ENCODE measurements around the gene MKLN1. TPM values are rescaled to one million over a fixed set of nuclear protein-coding genes. Genes with fewer than 3 reads are reported as not detected.

The MKLN1 gene
- total RNA-seq, 3 donors from 2014 or later: 78.1 to 113 (median 80.3) TPM

DNA sequence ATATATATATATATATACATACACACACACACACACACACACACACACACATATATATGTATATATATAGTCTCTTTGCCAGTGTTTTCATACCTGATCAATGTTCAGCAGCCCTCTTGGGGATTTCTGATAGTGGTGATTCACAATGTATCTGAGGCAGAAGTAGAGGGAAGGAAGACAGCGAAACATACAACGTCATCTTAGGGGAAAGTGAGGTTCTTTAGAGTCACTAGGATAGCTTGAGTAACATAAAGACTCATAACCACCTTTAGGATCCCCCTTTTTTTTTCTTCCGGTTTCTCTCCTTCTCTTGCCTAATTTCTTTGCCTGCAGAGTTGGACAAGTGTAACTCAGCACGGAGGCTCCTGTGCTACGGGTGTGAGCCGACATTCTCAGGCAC is 172.1 kb downstream of the MKLN1 start:
- H3K27ac ChIP-seq: no peak overlapping the region
- intact Hi-C loops (cut with DNase I; ENCODE audit: low total_unique reads): loop anchor here (10.0 kb wide), 1 partner anchor 155 kb away; no protein-coding TSS in a partner anchor
- no peaks in the 10 kb centered on the region for H3K36me3 ChIP-seq
- peaks cover 7% of the 10 kb centered on the region in 2 donors for H3K4me1 ChIP-seq
- no peak overlapping the region for H3K4me3 ChIP-seq
- TF ChIP-seq POLR2A (IDR thresholded peaks at IDR 0.05) (no peak), POLR2AphosphoS5 (IDR thresholded peaks at IDR 0.05) (no peak)
- TF ChIP-seq, protein P1, sequence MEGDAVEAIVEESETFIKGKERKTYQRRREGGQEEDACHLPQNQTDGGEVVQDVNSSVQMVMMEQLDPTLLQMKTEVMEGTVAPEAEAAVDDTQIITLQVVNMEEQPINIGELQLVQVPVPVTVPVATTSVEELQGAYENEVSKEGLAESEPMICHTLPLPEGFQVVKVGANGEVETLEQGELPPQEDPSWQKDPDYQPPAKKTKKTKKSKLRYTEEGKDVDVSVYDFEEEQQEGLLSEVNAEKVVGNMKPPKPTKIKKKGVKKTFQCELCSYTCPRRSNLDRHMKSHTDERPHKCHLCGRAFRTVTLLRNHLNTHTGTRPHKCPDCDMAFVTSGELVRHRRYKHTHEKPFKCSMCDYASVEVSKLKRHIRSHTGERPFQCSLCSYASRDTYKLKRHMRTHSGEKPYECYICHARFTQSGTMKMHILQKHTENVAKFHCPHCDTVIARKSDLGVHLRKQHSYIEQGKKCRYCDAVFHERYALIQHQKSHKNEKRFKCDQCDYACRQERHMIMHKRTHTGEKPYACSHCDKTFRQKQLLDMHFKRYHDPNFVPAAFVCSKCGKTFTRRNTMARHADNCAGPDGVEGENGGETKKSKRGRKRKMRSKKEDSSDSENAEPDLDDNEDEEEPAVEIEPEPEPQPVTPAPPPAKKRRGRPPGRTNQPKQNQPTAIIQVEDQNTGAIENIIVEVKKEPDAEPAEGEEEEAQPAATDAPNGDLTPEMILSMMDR (IDR thresholded peaks at IDR 0.05): no peak
- no peaks in the 10 kb centered on the region for H3K9me3 ChIP-seq
- H3K27me3 ChIP-seq: no peaks in the 10 kb centered on the region
- DNase-seq (ENCODE audit: low spot score in 2 of 2): no peak

DNA sequence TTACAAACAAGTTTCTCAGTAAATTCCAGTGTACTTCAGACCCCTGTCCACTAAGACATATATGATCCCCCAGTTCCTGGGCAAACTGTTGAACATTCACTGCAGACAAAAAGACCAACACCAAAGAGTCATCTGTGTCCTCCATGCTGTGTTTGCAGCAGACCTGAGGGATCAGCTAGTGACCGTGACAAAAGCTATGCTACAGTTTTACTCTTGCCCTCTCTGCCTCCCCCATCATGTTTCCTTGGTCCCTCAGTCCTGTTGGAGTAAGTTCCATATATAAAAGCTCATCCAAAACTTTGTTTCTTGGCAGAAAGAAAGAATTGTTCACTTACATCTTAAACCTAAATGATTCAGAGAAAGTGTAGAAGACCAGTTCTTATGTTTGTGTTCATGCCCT is 172.7 kb downstream of the MKLN1 start:
- H3K4me3 ChIP-seq: no peak overlapping the region
- H3K9me3 ChIP-seq: no peaks in the 10 kb centered on the region
- no peak overlapping the region for H3K27ac ChIP-seq
- DNase-seq (ENCODE audit: low spot score in 2 of 2): no peak
- intact Hi-C loops (cut with DNase I; ENCODE audit: low total_unique reads): loop anchor here (10.0 kb wide), 1 partner anchor 154 kb away; no protein-coding TSS in a partner anchor
- H3K4me1 ChIP-seq: peaks cover 7% of the 10 kb centered on the region in 2 donors
- no peak for TF ChIP-seq POLR2A (IDR thresholded peaks at IDR 0.05)
- no peaks in the 10 kb centered on the region for H3K27me3 ChIP-seq
- no peaks in the 10 kb centered on the region for H3K36me3 ChIP-seq

GRCh38 chr7:131501422-131501821 is 173.7 kb downstream of the MKLN1 start:
- DNase-seq (ENCODE audit: low spot score in 2 of 2): no peak
- Histone ChIP-seq H3K36me3 (no peaks in the 10 kb centered on the region), H3K27me3 (no peaks in the 10 kb centered on the region), H3K27ac (peak overlapping the region in 1 of 2 donors; percentile 72), H3K4me3 (no peak overlapping the region), H3K4me1 (peaks cover 7% of the 10 kb centered on the region in 2 donors), H3K9me3 (no peaks in the 10 kb centered on the region)
- intact Hi-C loops (cut with DNase I; ENCODE audit: low total_unique reads): loop anchor here (10.0 kb wide), 1 partner anchor 153 kb away; no protein-coding TSS in a partner anchor
- no peak for TF ChIP-seq POLR2A (IDR thresholded peaks at IDR 0.05)

- H3K4me1 ChIP-seq: peaks cover 7% of the 10 kb centered on the region in 2 donors
- H3K27me3 ChIP-seq: peaks cover 0 to 3% of the 10 kb centered on the region in 2 donors
- no peaks in the 10 kb centered on the region for H3K9me3 ChIP-seq
- intact Hi-C loops (cut with DNase I; ENCODE audit: low total_unique reads): loop anchor here (10.0 kb wide), 1 partner anchor 153 kb away; no protein-coding TSS in a partner anchor
- no peak overlapping the region for H3K4me3 ChIP-seq
- no peaks in the 10 kb centered on the region for H3K36me3 ChIP-seq
- TF ChIP-seq, protein P1 (IDR thresholded peaks at IDR 0.05): no peak
- TF ChIP-seq POLR2A (IDR thresholded peaks at IDR 0.05) (no peak), POLR2AphosphoS5 (IDR thresholded peaks at IDR 0.05) (no peak)
- peak overlapping the region in 1 of 2 donors; percentile 72 for H3K27ac ChIP-seq
- no peak for DNase-seq (ENCODE audit: low spot score in 2 of 2)
These were observed 174.4 kb downstream of the MKLN1 start for GRCh38 chr7:131501930-131502685.

- no peak overlapping the region for H3K4me3 ChIP-seq
- TF ChIP-seq, protein P1 (IDR thresholded peaks at IDR 0.05): no peak
- no peak for TF ChIP-seq POLR2AphosphoS5 (IDR thresholded peaks at IDR 0.05)
- no peak for TF ChIP-seq POLR2A (IDR thresholded peaks at IDR 0.05)
- H3K4me1 ChIP-seq: peaks cover 7% of the 10 kb centered on the region in 2 donors
- H3K9me3 ChIP-seq: no peaks in the 10 kb centered on the region
- peaks cover 0 to 5% of the 10 kb centered on the region in 2 donors for H3K27me3 ChIP-seq
- no peak for DNase-seq (ENCODE audit: low spot score in 2 of 2)
- H3K36me3 ChIP-seq: no peaks in the 10 kb centered on the region
- H3K27ac ChIP-seq: peak overlapping the region; percentile 60 to 72
- intact Hi-C loops (cut with DNase I; ENCODE audit: low total_unique reads): loop anchor here (10.0 kb wide), 1 partner anchor 152 kb away; no protein-coding TSS in a partner anchor
These were observed 175.3 kb downstream of the MKLN1 start for GRCh38 chr7:131502810-131503508.
